A673 (cell line): ENCODE data around the gene ELFN1.

Experiments
- CTCF ChIP-seq: fragments of 300-800, 200-600 bp; sonication (generic); conservative IDR thresholded peaks from 2 replicates; pipeline ENCODE4 v1.5.1; 2017; ENCODE audit warnings: low read depth, mild to moderate bottlenecking, antibody characterized with exemption, low read length, moderate library complexity, mixed read lengths
- EZH2 ChIP-seq: fragments of 200-600 bp; sonication (generic); IDR thresholded peaks from 2 replicates; pipeline ENCODE4 v1.6.1; 2017; ENCODE audit warnings: borderline replicate concordance, low read depth, mild to moderate bottlenecking, mixed read lengths, antibody characterized with exemption, low read length; ENCODE audit not compliant: poor library complexity, severe bottlenecking

GRCh38 chr7:1748839-1749173 lies 78.7 kb downstream of the ELFN1 start:
- TF ChIP-seq CTCF (no peak), EZH2 (no peak)
